NAMALWA (cell line): Measurements from ENCODE around the gene NAV2.
A peak's percentile ranks its signal among the peaks of the same experiment; 100 is the strongest.
"Not testable (repeated sequence)": the region's sequence is repeated elsewhere in the genome, so short reads cannot be mapped to it uniquely, and the experiment has no call there.

Experiments
- DNase-seq: peaks from one replicate; pipeline ENCODE4 v3.0.0-alpha.2; 2015; ENCODE audit warnings: low spot score

The NAV2 gene

DNA sequence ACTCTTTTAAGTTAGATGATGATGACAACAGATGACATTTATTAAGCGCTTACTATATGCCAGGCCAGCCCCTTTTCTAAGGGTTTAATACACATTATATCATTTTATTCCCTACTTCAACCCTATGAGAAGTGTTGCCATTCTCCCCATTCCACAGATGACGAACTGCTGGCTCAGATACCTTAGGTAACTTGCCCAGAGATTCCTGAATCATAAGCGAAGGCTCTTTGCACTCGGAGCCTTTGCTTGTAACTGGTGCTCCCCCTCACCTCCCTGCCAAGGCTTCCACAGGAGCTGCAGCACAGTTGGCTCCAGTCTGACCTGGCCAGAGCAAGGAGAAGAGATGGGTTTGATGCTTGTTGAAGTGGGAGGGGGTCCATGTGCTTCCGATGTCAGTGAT lies 404.7 kb downstream of the NAV2 start:
- DNase-seq: no peak

- no peak for DNase-seq
These were observed 405.6 kb downstream of the NAV2 start for GRCh38 chr11:20118209-20118608.

GRCh38 chr11:20119315-20119714 lies 406.7 kb downstream of the NAV2 start:
- DNase-seq: no peak

DNA sequence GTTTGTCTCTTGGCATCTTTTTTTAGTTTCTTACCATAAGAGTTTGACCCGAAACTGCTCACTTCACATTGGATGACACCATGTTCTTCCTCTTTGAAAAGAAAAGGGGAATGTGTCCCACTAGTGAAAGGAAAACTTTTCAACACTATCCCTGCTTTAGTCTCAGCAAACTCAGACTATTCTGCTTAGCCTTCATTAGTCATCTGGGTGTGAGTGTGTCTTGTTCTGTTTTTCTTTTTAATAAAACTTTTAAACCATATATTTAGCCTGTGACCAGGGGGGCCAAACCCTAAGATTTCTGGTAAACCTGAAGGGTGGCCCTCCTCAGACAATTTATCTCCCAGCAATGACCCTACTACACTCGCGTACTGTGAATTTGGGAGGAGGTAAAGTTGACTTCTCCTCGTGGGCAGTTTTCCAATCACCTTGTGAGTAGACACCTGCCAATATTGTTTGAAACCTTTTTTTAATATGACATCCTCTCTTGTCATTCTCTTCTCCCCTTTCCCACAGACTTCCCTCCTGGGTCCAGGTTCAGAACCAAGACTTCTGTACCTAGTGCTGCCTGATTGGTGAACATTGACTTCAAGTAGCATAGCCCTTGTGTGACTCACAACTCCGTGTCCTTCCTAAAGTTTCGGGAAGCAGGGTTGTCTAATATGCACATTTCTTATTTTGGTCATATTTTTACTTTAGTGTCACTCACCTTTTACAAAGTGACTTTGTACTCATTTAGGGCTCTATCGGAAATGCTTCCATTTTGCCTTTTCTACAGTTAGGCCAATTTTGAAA lies 407.7 kb downstream of the NAV2 start:
- DNase-seq: no peak

- DNase-seq: no peak
These were observed 409.5 kb downstream of the NAV2 start for GRCh38 chr11:20122131-20122530.

DNA sequence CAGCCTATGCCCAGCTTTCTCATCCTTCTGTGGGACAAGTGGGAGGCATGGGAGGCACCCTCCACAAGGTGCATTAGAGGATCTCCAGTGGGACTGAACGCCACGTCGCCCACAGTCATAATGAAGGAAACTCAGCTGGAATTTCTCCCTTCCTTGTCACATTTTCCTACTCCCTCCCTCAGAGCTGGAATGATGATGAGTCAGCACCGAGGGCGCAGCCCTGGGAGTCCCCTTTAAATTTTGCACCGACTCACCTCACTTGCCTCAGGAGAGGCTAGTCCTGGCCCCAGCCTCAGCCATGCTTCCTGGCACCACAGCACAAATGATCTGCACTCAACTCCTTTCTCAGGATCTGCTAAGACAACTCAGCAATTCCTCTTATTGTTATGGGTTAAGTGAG lies 413.3 kb downstream of the NAV2 start:
- no peak for DNase-seq

GRCh38 chr11:20126724-20127123 lies 414.1 kb downstream of the NAV2 start:
- DNase-seq: no peak

GRCh38 chr11:20127671-20128527 lies 415.3 kb downstream of the NAV2 start:
- DNase-seq: peak; percentile 72

DNA sequence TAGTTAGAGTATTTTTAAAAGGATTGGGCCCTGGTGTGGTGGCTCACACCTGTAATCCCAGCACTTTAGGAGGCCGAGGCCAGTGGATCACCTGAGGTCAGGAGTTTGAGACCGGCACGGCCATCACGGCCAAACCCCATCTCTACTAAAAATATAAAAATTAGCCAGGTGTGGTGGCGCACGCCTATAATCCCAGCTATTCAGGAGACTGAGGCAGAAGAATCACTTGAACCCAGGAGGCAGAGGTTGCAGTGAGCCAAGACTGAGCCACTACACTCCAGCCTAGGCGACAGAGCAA lies 415.8 kb downstream of the NAV2 start:
- not testable (repeated sequence) for DNase-seq

DNA sequence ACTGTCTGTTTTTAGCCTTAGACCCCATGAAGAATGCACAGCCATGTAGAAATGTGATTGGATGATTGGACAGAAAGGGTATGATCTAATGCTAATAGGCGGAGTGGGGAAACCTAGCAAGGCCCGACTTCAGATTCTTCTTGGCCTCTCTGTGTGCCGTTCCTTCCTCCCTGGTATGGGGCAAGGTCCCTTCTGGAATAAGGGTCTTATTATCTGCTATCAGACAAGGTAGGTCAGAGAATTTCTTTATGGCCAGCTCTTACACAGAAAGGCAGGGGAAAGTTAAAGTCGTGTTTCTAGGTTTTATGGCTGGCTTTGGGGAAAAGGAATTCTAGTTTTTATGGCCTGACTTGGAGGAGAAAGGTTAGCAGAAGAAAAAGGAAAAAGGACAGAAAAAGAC lies 417.0 kb downstream of the NAV2 start:
- no peak for DNase-seq

DNA sequence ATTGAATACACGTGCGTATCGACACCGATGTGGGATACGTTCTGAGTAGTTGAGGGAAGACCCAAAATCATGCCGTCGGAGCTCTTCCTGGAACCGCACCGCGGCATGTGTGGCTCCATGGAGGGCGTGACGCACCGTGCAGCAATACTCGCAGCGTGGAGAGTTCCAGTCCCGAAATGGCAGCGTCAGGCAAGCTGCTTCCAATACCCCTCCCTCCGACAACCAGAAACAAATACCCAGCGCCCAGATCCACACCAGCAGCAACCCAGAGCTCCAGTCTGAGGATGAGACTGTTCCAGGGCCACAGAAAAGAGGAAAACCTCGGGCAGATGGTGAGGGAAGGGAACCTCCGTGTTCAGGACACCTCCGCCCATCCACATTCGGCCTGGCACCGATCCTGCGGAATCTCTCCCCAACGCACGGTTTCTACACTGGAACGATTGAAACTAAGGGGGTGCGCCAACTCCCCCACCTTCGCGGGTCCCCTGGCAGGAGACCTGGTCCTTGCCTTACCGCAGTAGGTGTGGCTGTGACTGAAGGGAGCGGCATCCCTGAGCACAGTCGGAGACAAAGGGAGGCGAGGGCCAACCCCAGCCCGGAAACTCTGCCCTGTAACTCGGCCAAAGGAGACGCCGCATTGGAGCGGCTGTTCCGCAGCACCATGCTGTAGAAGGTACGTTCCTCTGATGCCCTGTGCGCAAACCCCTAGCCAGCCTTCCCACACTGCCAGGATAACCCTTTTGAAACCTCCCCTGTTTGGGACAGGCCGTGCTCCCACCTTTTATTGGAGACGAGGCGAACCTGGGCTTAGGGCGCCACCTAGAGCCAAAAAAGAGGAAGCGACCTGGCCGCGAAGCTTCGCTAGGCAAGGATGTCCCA lies 419.4 kb downstream of the NAV2 start:
- peak; percentile 39 for DNase-seq

DNA sequence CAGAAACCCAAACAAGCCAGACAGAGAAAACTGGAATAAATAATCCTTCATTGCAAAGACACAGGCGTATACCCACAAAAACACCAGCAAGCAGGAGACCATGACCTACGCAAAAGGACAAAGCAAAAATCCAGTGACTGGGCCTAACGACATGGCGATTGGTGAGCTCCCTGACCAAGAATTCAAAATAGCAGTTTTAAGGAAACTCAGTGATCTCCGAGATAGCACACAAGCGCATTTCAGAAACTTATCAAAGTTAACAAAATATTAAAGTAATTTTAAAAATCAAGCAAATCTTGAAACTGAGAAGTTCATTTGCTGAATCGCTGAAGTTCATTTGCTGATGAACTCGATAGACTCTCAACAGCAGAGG lies 420.0 kb downstream of the NAV2 start:
- no peak for DNase-seq

DNA sequence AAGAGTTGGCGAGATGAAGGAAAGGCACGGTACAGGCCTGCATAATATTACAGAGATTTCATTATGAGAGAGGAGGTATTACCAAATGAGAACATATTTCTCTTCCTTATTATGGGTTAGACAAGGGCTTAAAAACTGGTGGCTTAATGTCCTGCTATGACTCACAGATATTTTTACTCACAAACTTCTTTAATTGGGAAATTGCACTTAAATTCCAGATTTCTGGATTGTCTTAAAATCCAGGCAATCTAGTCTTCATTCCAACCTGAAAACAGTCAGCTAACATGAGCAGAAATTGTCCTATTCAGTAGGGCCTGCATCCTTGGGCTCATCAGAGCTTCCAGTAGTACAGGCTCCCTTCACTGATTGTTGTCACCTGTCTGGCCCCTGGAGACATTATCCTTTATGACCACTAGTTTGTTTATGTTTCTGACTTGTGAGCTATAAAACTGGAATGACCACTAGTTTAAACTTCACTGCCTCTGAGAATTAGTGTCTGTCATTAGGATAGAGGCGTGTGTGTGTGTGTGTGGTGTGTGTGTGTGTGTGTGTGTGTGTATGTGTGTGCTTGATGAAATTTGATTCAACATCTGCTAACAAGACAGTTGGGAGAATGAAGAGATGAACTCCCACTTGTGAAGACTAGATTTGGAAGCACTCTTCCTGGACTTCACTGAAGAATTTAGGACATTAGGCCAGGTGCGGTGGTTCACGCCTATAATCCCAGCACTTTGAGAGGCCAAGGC lies 422.5 kb downstream of the NAV2 start:
- DNase-seq: no peak

GRCh38 chr11:20137637-20138036 lies 425.0 kb downstream of the NAV2 start:
- no peak for DNase-seq

GRCh38 chr11:20138707-20139106 lies 426.1 kb downstream of the NAV2 start:
- no peak for DNase-seq

DNA sequence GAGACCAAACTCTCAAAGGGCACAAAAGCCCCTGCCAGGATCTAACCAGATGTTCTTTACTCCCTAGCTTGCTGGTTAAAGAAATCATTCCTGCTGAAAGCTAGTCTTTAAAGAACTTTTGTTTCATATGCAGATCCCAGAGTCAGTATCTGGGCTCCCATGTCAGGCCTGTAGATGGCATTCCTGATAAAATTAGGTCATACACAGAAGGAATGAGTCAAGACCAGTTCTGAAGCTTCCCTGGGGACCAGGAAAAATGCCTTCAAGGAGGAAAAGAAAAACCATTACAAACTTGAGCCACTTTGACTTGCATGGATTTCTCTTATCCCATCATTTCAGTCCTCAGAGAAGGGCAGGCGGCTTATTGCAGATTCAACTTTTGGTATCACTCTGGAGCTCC lies 441.7 kb downstream of the NAV2 start:
- no peak for DNase-seq

DNA sequence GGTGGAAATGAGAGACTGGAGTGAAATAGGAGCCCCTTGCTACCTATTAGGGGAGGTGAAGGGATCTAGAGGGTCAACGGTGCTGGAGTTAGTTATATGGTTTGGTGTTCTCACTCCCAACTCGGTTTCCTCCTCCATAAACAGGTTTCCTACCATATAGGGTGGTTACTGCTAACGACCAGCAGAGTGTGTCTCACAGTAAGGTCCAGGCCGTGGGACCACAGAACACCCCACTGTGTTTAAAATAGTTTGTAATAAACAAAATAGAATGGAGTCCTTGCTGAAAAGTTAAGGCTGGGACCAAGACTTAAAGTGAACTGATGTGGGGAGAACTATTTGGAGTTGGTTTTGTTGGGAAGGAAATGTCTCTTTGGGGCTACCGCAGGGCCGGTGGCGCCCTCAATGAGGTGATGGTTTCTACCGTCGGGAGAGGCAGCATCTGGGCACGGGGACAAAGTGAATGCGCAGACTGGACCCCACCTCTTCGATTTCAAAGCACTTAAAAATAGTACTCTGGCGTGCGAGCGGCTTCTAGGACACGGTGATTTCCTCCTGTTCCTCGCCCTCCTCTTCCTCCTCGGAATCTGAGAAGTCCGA lies 443.1 kb downstream of the NAV2 start:
- no peak for DNase-seq

DNA sequence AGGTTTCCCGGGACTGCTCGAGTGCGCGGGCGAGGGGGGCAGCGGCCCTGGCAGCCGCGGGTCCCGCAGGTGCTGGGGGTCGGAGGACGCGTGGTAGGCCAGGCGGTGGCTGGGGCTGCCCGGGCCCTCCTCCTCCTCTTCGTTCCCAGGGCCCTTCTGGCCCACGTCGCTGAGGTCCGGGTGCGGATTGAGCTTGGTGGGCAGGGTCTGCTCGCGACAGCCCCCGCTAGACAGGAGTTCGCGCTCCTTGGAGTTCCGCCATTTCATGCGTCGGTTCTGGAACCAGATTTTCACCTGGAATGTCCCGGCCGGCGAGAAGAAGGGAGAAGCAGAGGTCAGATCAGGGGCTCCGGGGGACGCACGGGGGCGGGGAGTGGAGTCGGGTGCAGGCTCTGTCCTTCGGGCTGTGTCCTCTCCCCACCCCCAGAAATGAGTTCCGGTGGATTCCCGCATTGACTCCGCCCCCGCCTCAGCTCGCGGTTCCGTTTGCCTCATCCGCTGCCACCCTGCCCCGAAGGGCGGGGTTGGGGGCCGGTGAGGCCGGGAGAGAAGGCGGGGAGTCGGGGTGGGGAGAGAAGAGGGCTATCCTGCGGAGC lies 443.7 kb downstream of the NAV2 start:
- no peak for DNase-seq

- no peak for DNase-seq
These were observed 444.4 kb downstream of the NAV2 start for GRCh38 chr11:20156876-20157613.

DNA sequence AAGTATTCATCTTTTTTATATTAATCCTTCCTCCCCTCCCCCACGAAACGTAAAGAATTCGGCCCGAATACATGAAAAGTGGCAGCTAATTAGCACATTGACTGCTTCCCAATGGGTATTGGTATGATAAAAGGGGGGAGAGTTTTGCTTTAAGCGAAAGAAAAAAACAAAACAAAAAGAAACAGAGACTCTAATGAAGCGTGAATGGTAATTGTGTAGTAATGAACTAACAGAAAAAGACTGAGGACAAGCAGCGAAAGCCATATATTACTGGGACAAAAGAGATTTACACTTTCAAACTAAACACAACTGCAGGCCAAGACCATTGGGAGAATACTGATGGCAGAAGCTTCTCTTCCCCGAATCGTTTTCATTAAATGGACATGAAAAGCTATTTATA lies 445.1 kb downstream of the NAV2 start:
- DNase-seq: no peak
